Measurements from ENCODE around the gene SMAP2. TPM values are rescaled to one million over a fixed set of nuclear protein-coding genes. Genes with fewer than 3 reads are reported as not detected.

Gene SMAP2
- total and polyA plus RNA-seq, 4 donors: 24.5 to 201 (median 51.3) TPM

DNA sequence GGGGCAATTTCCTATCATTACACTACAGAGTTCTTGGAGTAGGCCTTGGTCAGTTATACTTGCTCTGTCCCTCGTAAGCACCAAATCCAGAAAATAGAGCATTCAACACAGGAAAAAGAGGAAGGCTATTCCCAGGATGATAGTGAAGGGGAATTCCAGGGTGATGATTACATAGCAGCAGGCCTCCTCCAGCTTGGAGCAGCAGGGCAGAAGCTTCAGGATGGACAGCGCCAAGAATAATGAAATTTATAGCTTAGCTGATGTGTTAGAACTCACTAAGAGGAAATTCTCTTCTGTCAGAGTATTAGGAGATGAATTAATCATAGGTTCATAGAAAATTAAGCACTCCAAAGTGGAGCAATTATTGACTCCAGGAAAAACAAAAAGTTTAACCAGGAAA is 10.8 kb upstream of the SMAP2 start:
- Histone ChIP-seq H3K4me3 (no peak overlapping the region), H3K27ac (ENCODE audit: low read depth in 1 of 2, low read length in 1 of 2) (no peak overlapping the region), H3K9ac (ENCODE audit: insufficient read depth in 1 of 2, low read length in 2 of 2) (no peak overlapping the region), H3K9me3 (ENCODE audit: control insufficient read depth in 4 of 4, insufficient read depth in 3 of 4, low read length in 3 of 4) (peaks cover 0 to 5% (median 0%) of the 10 kb centered on the region in 4 donors), H3K36me3 (ENCODE audit: control insufficient read depth in 4 of 4, insufficient read depth in 4 of 4, low read length in 4 of 4) (no peaks in the 10 kb centered on the region), H3K27me3 (ENCODE audit: control insufficient read depth in 3 of 3, insufficient read depth in 3 of 3, low read length in 2 of 3) (no peaks in the 10 kb centered on the region), H3K4me1 (ENCODE audit: control insufficient read depth in 5 of 5, insufficient read depth in 5 of 5, low read length in 5 of 5) (peaks cover 0 to 1% (median 0%) of the 10 kb centered on the region in 5 donors)
- TF ChIP-seq, protein P1, sequence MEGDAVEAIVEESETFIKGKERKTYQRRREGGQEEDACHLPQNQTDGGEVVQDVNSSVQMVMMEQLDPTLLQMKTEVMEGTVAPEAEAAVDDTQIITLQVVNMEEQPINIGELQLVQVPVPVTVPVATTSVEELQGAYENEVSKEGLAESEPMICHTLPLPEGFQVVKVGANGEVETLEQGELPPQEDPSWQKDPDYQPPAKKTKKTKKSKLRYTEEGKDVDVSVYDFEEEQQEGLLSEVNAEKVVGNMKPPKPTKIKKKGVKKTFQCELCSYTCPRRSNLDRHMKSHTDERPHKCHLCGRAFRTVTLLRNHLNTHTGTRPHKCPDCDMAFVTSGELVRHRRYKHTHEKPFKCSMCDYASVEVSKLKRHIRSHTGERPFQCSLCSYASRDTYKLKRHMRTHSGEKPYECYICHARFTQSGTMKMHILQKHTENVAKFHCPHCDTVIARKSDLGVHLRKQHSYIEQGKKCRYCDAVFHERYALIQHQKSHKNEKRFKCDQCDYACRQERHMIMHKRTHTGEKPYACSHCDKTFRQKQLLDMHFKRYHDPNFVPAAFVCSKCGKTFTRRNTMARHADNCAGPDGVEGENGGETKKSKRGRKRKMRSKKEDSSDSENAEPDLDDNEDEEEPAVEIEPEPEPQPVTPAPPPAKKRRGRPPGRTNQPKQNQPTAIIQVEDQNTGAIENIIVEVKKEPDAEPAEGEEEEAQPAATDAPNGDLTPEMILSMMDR (IDR thresholded peaks at IDR 0.05; ENCODE audit: control extremely low read depth, extremely low read depth): no peak
- ATAC-seq (ENCODE audit: insufficient read depth, low FRiP score) (no peak), DNase-seq (no peak)
- 53 to 60% methylated on average over 2 of the region's 2 CpGs for WGBS, 2 donors

DNA sequence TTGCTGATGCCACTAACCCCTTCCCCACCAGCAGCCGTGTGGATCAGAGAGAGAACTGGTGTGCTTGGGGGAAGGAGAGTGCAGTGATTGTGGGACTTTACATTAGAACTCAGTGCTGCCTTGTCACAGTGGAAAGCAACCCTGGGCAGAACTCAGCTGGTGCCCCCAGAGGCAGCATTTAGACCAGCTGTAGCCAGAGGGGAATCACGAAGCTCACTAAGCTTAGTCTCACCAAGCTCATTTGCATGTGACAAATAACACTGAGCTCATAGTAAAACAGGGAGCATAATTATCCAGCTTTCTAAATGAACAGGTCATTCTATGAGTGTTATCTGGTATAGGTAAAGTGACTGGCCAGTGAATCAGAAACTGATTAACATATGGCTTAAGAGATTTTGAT is 9.8 kb upstream of the SMAP2 start:
- 40 to 54% methylated on average over 2 of the region's 2 CpGs for WGBS, 2 donors
- no peaks in the 10 kb centered on the region for H3K27me3 ChIP-seq (ENCODE audit: control insufficient read depth in 3 of 3, insufficient read depth in 3 of 3, low read length in 2 of 3)
- no peak for ATAC-seq (ENCODE audit: insufficient read depth, low FRiP score)
- DNase-seq: no peak
- no peak overlapping the region for H3K4me3 ChIP-seq
- H3K36me3 ChIP-seq (ENCODE audit: control insufficient read depth in 4 of 4, insufficient read depth in 4 of 4, low read length in 4 of 4): no peaks in the 10 kb centered on the region
- TF ChIP-seq, protein P1 (IDR thresholded peaks at IDR 0.05; ENCODE audit: control extremely low read depth, extremely low read depth): no peak
- peaks cover 0 to 1% (median 0%) of the 10 kb centered on the region in 5 donors for H3K4me1 ChIP-seq (ENCODE audit: control insufficient read depth in 5 of 5, insufficient read depth in 5 of 5, low read length in 5 of 5)
- no peak overlapping the region for H3K27ac ChIP-seq (ENCODE audit: low read depth in 1 of 2, low read length in 1 of 2)
- H3K9ac ChIP-seq (ENCODE audit: insufficient read depth in 1 of 2, low read length in 2 of 2): no peak overlapping the region
- peaks cover 0 to 2% (median 0%) of the 10 kb centered on the region in 4 donors for H3K9me3 ChIP-seq (ENCODE audit: control insufficient read depth in 4 of 4, insufficient read depth in 3 of 4, low read length in 3 of 4)

DNA sequence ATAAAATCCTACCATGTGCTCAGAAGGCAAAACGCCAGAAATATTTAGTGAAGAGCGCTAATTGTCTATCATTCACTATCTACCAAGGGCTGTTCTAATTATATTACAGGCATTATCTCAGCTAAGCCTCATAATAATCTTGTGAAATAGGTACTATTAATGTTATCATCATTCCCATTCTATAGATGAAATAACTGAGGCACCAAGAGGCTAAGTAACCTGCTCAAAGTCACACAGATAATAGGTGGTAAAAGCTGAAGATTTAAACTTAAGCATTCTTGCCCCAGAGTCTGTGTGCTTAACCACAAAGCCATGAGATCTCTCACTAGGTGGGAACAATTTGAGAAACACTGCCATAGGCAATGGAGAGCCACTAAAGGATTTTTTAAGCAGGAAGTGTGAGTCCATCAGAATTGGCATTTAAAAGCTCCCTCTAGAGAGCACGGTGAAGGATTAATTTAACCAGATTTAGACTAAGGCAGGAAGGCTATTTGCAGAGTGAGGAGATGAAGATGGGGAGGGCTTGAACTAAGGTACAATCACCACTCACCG is 1.7 kb upstream of the SMAP2 start:
- Histone ChIP-seq H3K9ac (ENCODE audit: insufficient read depth in 1 of 2, low read length in 2 of 2) (no peak overlapping the region), H3K4me3 (no peak overlapping the region), H3K27ac (ENCODE audit: low read depth in 1 of 2, low read length in 1 of 2) (no peak overlapping the region), H3K4me1 (ENCODE audit: control insufficient read depth in 5 of 5, insufficient read depth in 5 of 5, low read length in 5 of 5) (peaks cover 0 to 4% (median 3%) of the 10 kb centered on the region in 5 donors), H3K27me3 (ENCODE audit: control insufficient read depth in 3 of 3, insufficient read depth in 3 of 3, low read length in 2 of 3) (peaks cover 0 to 2% (median 0%) of the 10 kb centered on the region in 3 donors), H3K36me3 (ENCODE audit: control insufficient read depth in 4 of 4, insufficient read depth in 4 of 4, low read length in 4 of 4) (no peaks in the 10 kb centered on the region), H3K9me3 (ENCODE audit: control insufficient read depth in 4 of 4, insufficient read depth in 3 of 4, low read length in 3 of 4) (no peaks in the 10 kb centered on the region)
- WGBS, 2 donors: 72 to 77% methylated on average over 4 of the region's 4 CpGs
- TF ChIP-seq, protein P1 (IDR thresholded peaks at IDR 0.05; ENCODE audit: control extremely low read depth, extremely low read depth): no peak
- ATAC-seq (ENCODE audit: insufficient read depth, low FRiP score) (no peak), DNase-seq (no peak)
